Skeletal muscle tissue (tissue), 5 donors: ENCODE measurements around the gene KDM5C. TPM values are rescaled to one million over a fixed set of nuclear protein-coding genes. Genes with fewer than 3 reads are reported as not detected.
A peak's percentile ranks its signal among the peaks of the same experiment; 100 is the strongest.

Source experiments
- H3K27ac ChIP-seq: one replicate; pipeline ENCODE4 v1.7.0; 2013; ENCODE audit warnings: mild to moderate bottlenecking, low read depth, low read length, inconsistent platforms
- H3K27me3 ChIP-seq, 3 donors: one replicate each; pipeline ENCODE4 v1.7.0; 2013; ENCODE audit warnings: low read length in 3 of 3; ENCODE audit not compliant: control insufficient read depth in 3 of 3, insufficient read depth in 3 of 3
- H3K36me3 ChIP-seq, 3 donors: one replicate each; pipeline ENCODE4 v1.7.0; 2013; ENCODE audit warnings: low read length in 3 of 3; ENCODE audit not compliant: control insufficient read depth in 3 of 3, insufficient read depth in 3 of 3
- H3K4me1 ChIP-seq, 3 donors: one replicate each; pipeline ENCODE4 v1.7.0; 2013; ENCODE audit warnings: low read length in 3 of 3, mild to moderate bottlenecking in 3 of 3; ENCODE audit not compliant: control insufficient read depth in 3 of 3, insufficient read depth in 3 of 3
- H3K4me3 ChIP-seq, 3 donors: one replicate each; pipeline ENCODE4 v1.7.0; 2013; ENCODE audit warnings: low read length in 3 of 3
- H3K9ac ChIP-seq, 3 donors: one replicate each; pipeline ENCODE4 v1.7.0; 2013; ENCODE audit warnings: low read length in 3 of 3, mild to moderate bottlenecking in 3 of 3, moderate library complexity in 2 of 3, low read depth in 1 of 3
- H3K9me3 ChIP-seq, 3 donors: one replicate each; pipeline ENCODE4 v1.7.0; 2013; ENCODE audit warnings: low read length in 3 of 3; ENCODE audit not compliant: control insufficient read depth in 3 of 3
- small RNA-seq: library from RNA; depleted of rRNA; stranded (forward); fragments of <200 nt; gene quantifications from one replicate; pipeline ENCODE3, GENCODE V24; 2014
- total RNA-seq: library from RNA; depleted of rRNA; stranded (reverse); fragments of >200 nt; gene quantifications from one replicate; pipeline ENCODE4 v1.2.3, GENCODE V29; 2014
- donor health status: Osteomylitis.

KDM5C gene
- total RNA-seq, 1 donor from 2014 or later: 54.3 TPM

- no peak overlapping the region for H3K9ac ChIP-seq
Measured at GRCh38 chrX:53163436-53163835, 61.6 kb downstream of the KDM5C start.

GRCh38 chrX:53160297-53160983 lies 64.6 kb downstream of the KDM5C start:
- no peaks in the 10 kb centered on the region for H3K27me3 ChIP-seq
- H3K27ac ChIP-seq: peak overlapping the region; percentile 44
- peaks cover 0 to 6% (median 2%) of the 10 kb centered on the region in 3 donors for H3K4me1 ChIP-seq

More at GRCh38 chrX:53163436-53163835, 61.6 kb downstream of the KDM5C start:
- Histone ChIP-seq H3K27ac (no peak overlapping the region), H3K36me3 (peaks cover 0 to 3% (median 0%) of the 10 kb centered on the region in 3 donors), H3K4me1 (peaks cover 2 to 4% (median 2%) of the 10 kb centered on the region in 3 donors), H3K27me3 (no peaks in the 10 kb centered on the region), H3K4me3 (no peak overlapping the region), H3K9me3 (no peaks in the 10 kb centered on the region)

GRCh38 chrX:53159184-53159583 lies 65.8 kb downstream of the KDM5C start:
- H3K4me3 ChIP-seq: no peak overlapping the region
- H3K27ac ChIP-seq: no peak overlapping the region
- peaks cover 0 to 3% (median 0%) of the 10 kb centered on the region in 3 donors for H3K36me3 ChIP-seq
- H3K9me3 ChIP-seq: no peaks in the 10 kb centered on the region
- peaks cover 0 to 6% (median 1%) of the 10 kb centered on the region in 3 donors for H3K4me1 ChIP-seq
- no peaks in the 10 kb centered on the region for H3K27me3 ChIP-seq
- H3K9ac ChIP-seq: no peak overlapping the region

More at GRCh38 chrX:53160297-53160983, 64.6 kb downstream of the KDM5C start:
- Histone ChIP-seq H3K36me3 (peaks cover 0 to 3% (median 0%) of the 10 kb centered on the region in 3 donors), H3K4me3 (no peak overlapping the region), H3K9ac (peak overlapping the region in 1 of 3 donors; percentile 8), H3K9me3 (no peaks in the 10 kb centered on the region)

GRCh38 chrX:53156207-53156596 lies 68.8 kb downstream of the KDM5C start:
- H3K27ac ChIP-seq: peak overlapping the region; percentile 32
- H3K9ac ChIP-seq: no peak overlapping the region
- H3K36me3 ChIP-seq: peaks cover 0 to 3% (median 0%) of the 10 kb centered on the region in 3 donors
- H3K4me3 ChIP-seq: no peak overlapping the region
- no peaks in the 10 kb centered on the region for H3K27me3 ChIP-seq
- no peaks in the 10 kb centered on the region for H3K9me3 ChIP-seq
- peaks cover 0 to 15% (median 11%) of the 10 kb centered on the region in 3 donors for H3K4me1 ChIP-seq

- peak overlapping the region; percentile 32 for H3K27ac ChIP-seq
- no peak overlapping the region for H3K4me3 ChIP-seq
- no peaks in the 10 kb centered on the region for H3K9me3 ChIP-seq
- no peak overlapping the region for H3K9ac ChIP-seq
- peaks cover 0 to 15% (median 11%) of the 10 kb centered on the region in 3 donors for H3K4me1 ChIP-seq
- no peaks in the 10 kb centered on the region for H3K27me3 ChIP-seq
- H3K36me3 ChIP-seq: peaks cover 0 to 3% (median 0%) of the 10 kb centered on the region in 3 donors
Measured at GRCh38 chrX:53155512-53156206, 69.3 kb downstream of the KDM5C start.

GRCh38 chrX:53153581-53153980 lies 71.4 kb downstream of the KDM5C start:
- no peaks in the 10 kb centered on the region for H3K36me3 ChIP-seq
- H3K9ac ChIP-seq: no peak overlapping the region
- peaks cover 0 to 12% (median 11%) of the 10 kb centered on the region in 3 donors for H3K4me1 ChIP-seq
- no peaks in the 10 kb centered on the region for H3K9me3 ChIP-seq
- H3K27ac ChIP-seq: no peak overlapping the region
- H3K4me3 ChIP-seq: no peak overlapping the region
- no peaks in the 10 kb centered on the region for H3K27me3 ChIP-seq

Small RNA genes within 50 kb of the gene (small RNA-seq; reads per million reads assigned to genes)
- gene AL139396.1 (not detected), gene MIR6894 (0.07 reads per million), gene MIR6895 (0.09 reads per million)

Other genes starting within 250 kb of the KDM5C start
- gene GPR173, start 176.4 kb downstream of the KDM5C start, total RNA-seq: 2.1 TPM
- 7.3 TPM for gene TSPYL2, start 142.8 kb downstream of the KDM5C start, total RNA-seq
- gene KANTR, start 131.1 kb downstream of the KDM5C start, total RNA-seq: 12.0 TPM
- 3.1 TPM for gene IQSEC2, start 56.4 kb upstream of the KDM5C start, total RNA-seq
- gene SMC1A, start 197.4 kb upstream of the KDM5C start, total RNA-seq: 9.9 TPM
- 0.52 TPM for gene RIBC1, start 197.7 kb upstream of the KDM5C start, total RNA-seq
- 62.1 TPM for gene HSD17B10, start 209.2 kb upstream of the KDM5C start, total RNA-seq